ENCODE measurements around the gene EXOC8. TPM values are rescaled to one million over a fixed set of nuclear protein-coding genes. Genes with fewer than 3 reads are reported as not detected.

The EXOC8 gene
- total and polyA plus RNA-seq, 8 donors, result 10.9 to 20.4 (median 12.7) TPM

- intact Hi-C loops (cut with DNase I), result no loop called here
Measured at GRCh38 chr1:231335663-231336602, 1.7 kb downstream of the EXOC8 start.

GRCh38 chr1:231334952-231335351 is 2.7 kb downstream of the EXOC8 start:
- peaks cover 0 to 5% of the 10 kb centered on the region in 2 donors for H3K36me3 ChIP-seq
- H3K4me1 ChIP-seq, result peaks cover 38 to 73% of the 10 kb centered on the region in 2 donors
- H3K4me3 ChIP-seq, result peak overlapping the region; percentile 12 to 92
- no peak overlapping the region for H3K27ac ChIP-seq
- intact Hi-C loops (cut with DNase I), result no loop called here
- ATAC-seq (no peak), DNase-seq (no peak)
- no peaks in the 10 kb centered on the region for H3K9me3 ChIP-seq
- H3K27me3 ChIP-seq, result no peaks in the 10 kb centered on the region
- no peak for TF ChIP-seq CTCF (IDR thresholded peaks at IDR 0.05)

More at GRCh38 chr1:231335663-231336602, 1.7 kb downstream of the EXOC8 start:
- ATAC-seq, result no peak
- no peak for TF ChIP-seq CTCF (IDR thresholded peaks at IDR 0.05)
- Histone ChIP-seq H3K4me3 (peak overlapping the region; percentile 92), H3K9me3 (no peaks in the 10 kb centered on the region), H3K27ac (no peak overlapping the region), H3K36me3 (peaks cover 0 to 5% of the 10 kb centered on the region in 2 donors), H3K4me1 (peaks cover 38 to 76% of the 10 kb centered on the region in 2 donors), H3K27me3 (no peaks in the 10 kb centered on the region)
- no peak for DNase-seq

- peak overlapping the region; percentile 12 to 92 for H3K4me3 ChIP-seq
- no peak for TF ChIP-seq CTCF (IDR thresholded peaks at IDR 0.05)
- no peaks in the 10 kb centered on the region for H3K9me3 ChIP-seq
- no peaks in the 10 kb centered on the region for H3K27me3 ChIP-seq
- intact Hi-C loops (cut with DNase I), result no loop called here
- DNase-seq (no peak), ATAC-seq (no peak)
- no peak overlapping the region for H3K27ac ChIP-seq
- peaks cover 0 to 5% of the 10 kb centered on the region in 2 donors for H3K36me3 ChIP-seq
- H3K4me1 ChIP-seq, result peaks cover 37 to 65% of the 10 kb centered on the region in 2 donors
Measured at GRCh38 chr1:231334079-231334666, 3.5 kb downstream of the EXOC8 start.

- H3K36me3 ChIP-seq, result peaks cover 0 to 5% of the 10 kb centered on the region in 2 donors
- H3K4me1 ChIP-seq, result peaks cover 35 to 59% of the 10 kb centered on the region in 2 donors
- H3K27me3 ChIP-seq, result no peaks in the 10 kb centered on the region
- no peak for TF ChIP-seq CTCF (IDR thresholded peaks at IDR 0.05)
- H3K4me3 ChIP-seq, result peak overlapping the region in 1 of 2 donors; percentile 92
- intact Hi-C loops (cut with DNase I), result no loop called here
- ATAC-seq (no peak), DNase-seq (no peak)
- H3K9me3 ChIP-seq, result no peaks in the 10 kb centered on the region
- no peak overlapping the region for H3K27ac ChIP-seq
Measured at GRCh38 chr1:231332761-231333160, 4.9 kb downstream of the EXOC8 start.

- H3K36me3 ChIP-seq, result peaks cover 0 to 5% of the 10 kb centered on the region in 2 donors
- ATAC-seq (no peak), DNase-seq (no peak)
- no peaks in the 10 kb centered on the region for H3K27me3 ChIP-seq
- H3K27ac ChIP-seq, result no peak overlapping the region
- H3K4me1 ChIP-seq, result peaks cover 19 to 33% of the 10 kb centered on the region in 2 donors
- no peak overlapping the region for H3K4me3 ChIP-seq
- H3K9me3 ChIP-seq, result no peaks in the 10 kb centered on the region
- no peak for TF ChIP-seq CTCF (IDR thresholded peaks at IDR 0.05)
- intact Hi-C loops (cut with DNase I), result no loop called here
Measured at GRCh38 chr1:231329483-231329882, 8.2 kb downstream of the EXOC8 start.
